ENCODE results near the gene CABCOCO1. TPM values are rescaled to one million over a fixed set of nuclear protein-coding genes. Genes with fewer than 3 reads are reported as not detected.

CABCOCO1 gene, protein sequence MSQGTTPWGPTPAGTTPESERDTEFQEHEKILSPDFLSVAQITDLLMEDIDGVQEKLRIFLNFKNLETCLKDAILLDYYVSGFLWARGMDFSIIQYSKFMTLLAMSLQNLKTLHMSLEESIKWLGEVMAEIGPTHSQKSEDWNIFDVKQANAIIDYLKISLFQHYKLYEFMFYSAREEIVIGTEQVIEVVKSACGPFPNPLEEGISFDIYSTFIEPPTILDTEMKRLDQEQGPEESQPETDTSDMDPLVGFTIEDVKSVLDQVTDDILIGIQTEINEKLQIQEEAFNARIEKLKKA
- not detected for polyA plus RNA-seq

DNA sequence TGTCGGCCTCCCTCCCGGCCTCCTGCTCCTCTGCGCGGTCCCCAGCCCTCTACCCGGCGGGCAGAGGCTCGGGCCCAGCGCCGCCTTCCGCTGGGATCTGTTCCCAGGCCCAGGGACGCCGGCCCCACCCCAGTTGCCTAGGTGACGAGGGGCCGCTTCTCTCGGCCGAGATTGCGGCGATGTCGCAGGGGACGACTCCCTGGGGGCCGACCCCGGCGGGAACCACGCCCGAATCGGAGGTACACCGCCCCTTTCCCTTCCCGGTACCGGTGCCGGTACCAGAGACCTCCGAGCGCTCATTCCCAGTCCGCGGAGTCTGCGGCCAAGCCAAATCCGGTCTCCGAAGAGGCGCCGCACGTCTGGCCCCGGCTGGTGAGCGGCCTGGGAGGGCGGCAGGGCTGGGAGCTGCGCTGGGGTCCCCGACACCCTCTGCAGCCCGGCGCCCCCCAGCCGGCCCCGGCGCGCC is at the start of gene CABCOCO1:
Gene CABCOCO1, plus strand, starts transcription at position 136 of the 466 bp plus-strand sequence. Its CDS starts 44 bp downstream, at position 180.
- DNase-seq: no peak
- Mint-ChIP-seq H3K36me3 (no peaks in the 10 kb centered on the region), H3K27me3 (ENCODE audit: low read depth in 3 of 3) (peaks cover 0 to 11% (median 10%) of the 10 kb centered on the region in 3 donors), H3K4me3 (peak within 1 kb of the TSS in 1 of 5 donors; percentile 49), H3K4me1 (peaks cover 2 to 7% of the 10 kb centered on the region in 2 donors), H3K9me3 (no peaks in the 10 kb centered on the region), H3K27ac (no peak within 1 kb of the TSS)

DNA sequence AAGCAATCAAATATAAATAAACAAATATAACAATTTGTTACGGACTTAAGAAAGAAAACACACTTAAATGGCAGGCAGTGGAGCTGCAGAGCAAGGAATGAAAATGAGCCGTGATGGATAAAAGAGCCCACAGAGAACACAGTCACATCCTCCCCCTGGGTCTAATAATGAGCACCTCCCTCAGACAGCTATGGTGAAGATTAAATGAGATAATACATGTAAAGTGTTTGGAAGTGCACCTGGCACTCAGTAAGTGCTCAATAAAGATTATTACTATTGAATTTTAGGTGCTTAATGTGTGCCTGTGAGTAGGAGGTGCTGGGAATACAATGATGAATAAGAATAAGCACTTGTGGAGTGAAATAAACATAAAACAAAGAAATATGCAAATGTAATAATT is 49.1 kb upstream of the CABCOCO1 start:
- Mint-ChIP-seq H3K36me3 (no peaks in the 10 kb centered on the region), H3K27ac (no peak overlapping the region), H3K9me3 (peaks cover 0 to 4% (median 0%) of the 10 kb centered on the region in 6 donors), H3K4me1 (no peaks in the 10 kb centered on the region), H3K27me3 (ENCODE audit: low read depth in 3 of 3) (peaks cover 0 to 1% (median 0%) of the 10 kb centered on the region in 3 donors), H3K4me3 (no peak overlapping the region)
- no peak for DNase-seq

DNA sequence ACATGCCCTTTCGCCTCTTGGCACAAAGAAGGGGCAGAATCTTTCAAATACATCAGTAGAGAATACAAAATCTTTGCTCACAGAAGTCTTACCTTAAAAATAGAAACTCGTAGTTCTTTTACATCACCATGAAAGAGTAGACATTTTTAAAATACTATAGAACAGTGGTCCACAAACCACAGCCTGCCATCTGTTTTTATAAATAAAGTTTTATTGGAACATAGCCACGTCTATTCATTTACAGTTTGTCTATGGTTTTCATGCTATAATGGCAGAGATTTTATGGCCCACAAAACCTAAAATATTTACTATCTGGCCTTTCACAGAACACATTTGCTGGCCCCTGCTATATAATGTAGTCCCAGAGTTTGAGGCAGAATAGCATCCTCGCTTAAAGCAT is 46.1 kb upstream of the CABCOCO1 start:
- Mint-ChIP-seq H3K27me3 (ENCODE audit: low read depth in 3 of 3) (peaks cover 0 to 2% (median 1%) of the 10 kb centered on the region in 3 donors), H3K27ac (no peak overlapping the region)

DNA sequence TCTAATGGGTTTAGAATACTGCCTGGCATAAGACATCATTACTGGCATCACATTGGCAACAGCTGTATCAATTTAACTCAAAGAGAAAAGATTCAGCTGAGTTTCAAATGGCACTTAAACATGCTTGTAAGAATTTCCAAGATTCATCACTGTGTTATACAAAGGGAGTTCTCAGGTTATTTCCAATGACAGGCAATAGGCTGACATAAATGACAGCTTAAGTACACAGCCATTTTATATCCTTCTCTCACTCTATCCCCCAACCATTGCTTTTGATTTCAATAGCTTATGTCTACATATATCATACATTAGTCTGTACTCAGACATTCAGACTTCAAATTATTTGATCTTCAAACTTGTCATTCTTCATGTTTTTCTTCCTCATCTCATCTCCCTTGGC is 45.5 kb upstream of the CABCOCO1 start:
- no peaks in the 10 kb centered on the region for H3K36me3 Mint-ChIP-seq
- peaks cover 0 to 2% (median 1%) of the 10 kb centered on the region in 3 donors for H3K27me3 Mint-ChIP-seq (ENCODE audit: low read depth in 3 of 3)
- H3K4me3 Mint-ChIP-seq: no peak overlapping the region
- H3K4me1 Mint-ChIP-seq: no peaks in the 10 kb centered on the region
- DNase-seq: no peak
- H3K27ac Mint-ChIP-seq: no peak overlapping the region
- peaks cover 0 to 4% (median 0%) of the 10 kb centered on the region in 6 donors for H3K9me3 Mint-ChIP-seq

More for the DNA sequence above, 46.1 kb upstream of the CABCOCO1 start:
- peaks cover 0 to 4% (median 0%) of the 10 kb centered on the region in 6 donors for H3K9me3 Mint-ChIP-seq
- no peak overlapping the region for H3K4me3 Mint-ChIP-seq
- no peaks in the 10 kb centered on the region for H3K4me1 Mint-ChIP-seq
- DNase-seq: no peak
- H3K36me3 Mint-ChIP-seq: no peaks in the 10 kb centered on the region

- no peak for DNase-seq
- Mint-ChIP-seq H3K4me1 (no peaks in the 10 kb centered on the region), H3K9me3 (peaks cover 0 to 4% (median 0%) of the 10 kb centered on the region in 6 donors), H3K36me3 (no peaks in the 10 kb centered on the region), H3K4me3 (no peak overlapping the region), H3K27ac (no peak overlapping the region), H3K27me3 (ENCODE audit: low read depth in 3 of 3) (peaks cover 0 to 2% (median 1%) of the 10 kb centered on the region in 3 donors)
Measured at GRCh38 chr10:61617586-61617985, 45.1 kb upstream of the CABCOCO1 start.

DNA sequence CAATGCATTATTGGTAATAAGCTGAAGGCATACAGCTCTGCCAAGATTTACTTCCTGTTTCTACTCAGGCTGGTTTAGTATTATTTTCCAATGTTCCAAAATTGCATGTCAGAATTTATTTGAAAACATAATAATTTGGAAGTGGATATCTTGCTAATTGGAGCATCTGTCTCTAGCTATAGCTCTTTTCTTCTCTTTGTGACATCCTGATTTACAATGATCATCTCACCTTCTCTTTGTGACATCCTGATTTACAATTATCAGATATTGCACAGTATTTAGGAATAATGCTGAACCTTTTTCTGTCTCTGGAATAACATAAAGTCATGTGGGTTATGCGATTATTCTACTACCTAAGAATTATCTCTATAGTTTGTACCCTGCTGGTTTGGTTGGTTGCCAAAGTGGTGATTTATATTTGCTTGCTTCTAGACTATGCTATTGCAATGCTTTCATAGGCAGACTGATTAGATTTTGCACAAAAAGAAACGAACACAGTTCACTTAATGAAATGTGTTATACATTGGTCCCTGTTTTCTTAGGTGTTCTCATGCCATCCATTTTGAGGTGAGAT is 44.3 kb upstream of the CABCOCO1 start:
- Mint-ChIP-seq H3K36me3 (no peaks in the 10 kb centered on the region), H3K4me1 (no peaks in the 10 kb centered on the region), H3K9me3 (peaks cover 0 to 4% (median 0%) of the 10 kb centered on the region in 6 donors), H3K27ac (no peak overlapping the region), H3K27me3 (ENCODE audit: low read depth in 3 of 3) (peaks cover 0 to 2% (median under 1%) of the 10 kb centered on the region in 3 donors), H3K4me3 (no peak overlapping the region)
- DNase-seq: no peak

DNA sequence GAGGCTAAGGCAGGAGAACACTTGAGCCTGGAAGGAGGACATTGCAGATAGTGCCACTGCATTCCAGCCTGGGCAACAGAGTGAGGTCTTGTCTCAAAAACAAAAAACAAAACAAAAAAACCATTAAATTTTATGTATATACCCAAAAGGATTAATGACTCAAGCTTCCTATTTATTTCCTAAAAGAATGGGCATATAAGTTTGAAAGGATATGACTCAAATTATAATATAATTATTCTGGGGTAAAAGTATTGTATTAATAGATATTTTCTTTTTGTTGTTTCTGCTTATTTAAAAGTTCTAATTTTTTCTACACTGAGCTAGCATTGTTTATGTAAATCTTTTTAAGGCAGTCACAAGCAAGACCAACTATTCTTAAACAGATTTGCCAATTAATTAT is 42.2 kb upstream of the CABCOCO1 start:
- Mint-ChIP-seq H3K27ac (no peak overlapping the region), H3K4me1 (peaks cover 2 to 5% of the 10 kb centered on the region in 2 donors), H3K36me3 (no peaks in the 10 kb centered on the region), H3K9me3 (peaks cover 0 to 4% (median 0%) of the 10 kb centered on the region in 6 donors), H3K27me3 (ENCODE audit: low read depth in 3 of 3) (peaks cover 0 to 5% (median 3%) of the 10 kb centered on the region in 3 donors), H3K4me3 (no peak overlapping the region)
- no peak for DNase-seq

GRCh38 chr10:61621605-61622051 is 41.1 kb upstream of the CABCOCO1 start:
- H3K36me3 Mint-ChIP-seq: no peaks in the 10 kb centered on the region
- peaks cover 0 to 8% (median 5%) of the 10 kb centered on the region in 3 donors for H3K27me3 Mint-ChIP-seq (ENCODE audit: low read depth in 3 of 3)
- peaks cover 2 to 5% of the 10 kb centered on the region in 2 donors for H3K4me1 Mint-ChIP-seq
- peaks cover 0 to 4% (median 0%) of the 10 kb centered on the region in 6 donors for H3K9me3 Mint-ChIP-seq
- no peak for DNase-seq
- H3K4me3 Mint-ChIP-seq: no peak overlapping the region
- H3K27ac Mint-ChIP-seq: no peak overlapping the region

GRCh38 chr10:61623161-61623560 is 39.6 kb upstream of the CABCOCO1 start:
- no peak overlapping the region for H3K27ac Mint-ChIP-seq
- peaks cover 0 to 8% (median 5%) of the 10 kb centered on the region in 3 donors for H3K27me3 Mint-ChIP-seq (ENCODE audit: low read depth in 3 of 3)
- peaks cover 2 to 5% of the 10 kb centered on the region in 2 donors for H3K4me1 Mint-ChIP-seq
- no peak overlapping the region for H3K4me3 Mint-ChIP-seq
- H3K36me3 Mint-ChIP-seq: no peaks in the 10 kb centered on the region
- DNase-seq: no peak
- no peaks in the 10 kb centered on the region for H3K9me3 Mint-ChIP-seq

- H3K4me1 Mint-ChIP-seq: peaks cover 2 to 5% of the 10 kb centered on the region in 2 donors
- H3K4me3 Mint-ChIP-seq: no peak overlapping the region
- no peak overlapping the region for H3K27ac Mint-ChIP-seq
- H3K36me3 Mint-ChIP-seq: no peaks in the 10 kb centered on the region
- H3K27me3 Mint-ChIP-seq (ENCODE audit: low read depth in 3 of 3): peaks cover 0 to 8% (median 2%) of the 10 kb centered on the region in 3 donors
- no peaks in the 10 kb centered on the region for H3K9me3 Mint-ChIP-seq
- DNase-seq: no peak
Measured at GRCh38 chr10:61626209-61626608, 36.5 kb upstream of the CABCOCO1 start.

DNA sequence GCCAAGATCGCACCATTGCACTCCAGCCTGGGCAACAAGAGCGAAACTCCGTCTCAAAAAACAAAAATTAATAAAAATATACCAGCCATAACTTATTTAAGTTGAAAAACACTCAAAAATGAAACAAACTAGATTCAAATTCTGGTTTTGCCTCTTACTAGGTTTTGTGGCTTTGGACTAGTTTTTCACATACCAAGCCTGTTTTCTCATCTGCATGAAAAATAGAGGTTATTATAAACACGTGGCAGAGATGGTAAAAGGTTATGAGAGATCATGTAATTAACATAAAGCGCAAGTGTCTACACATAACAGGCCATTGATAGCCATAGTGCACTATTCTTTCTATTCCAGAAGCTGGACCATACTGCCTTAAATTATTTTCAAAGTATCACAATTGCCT is 35.5 kb upstream of the CABCOCO1 start:
- peaks cover 0 to 8% (median 2%) of the 10 kb centered on the region in 3 donors for H3K27me3 Mint-ChIP-seq (ENCODE audit: low read depth in 3 of 3)
- no peaks in the 10 kb centered on the region for H3K36me3 Mint-ChIP-seq
- H3K4me3 Mint-ChIP-seq: no peak overlapping the region
- no peak overlapping the region for H3K27ac Mint-ChIP-seq
- DNase-seq: no peak
- H3K4me1 Mint-ChIP-seq: peaks cover 2 to 5% of the 10 kb centered on the region in 2 donors
- no peaks in the 10 kb centered on the region for H3K9me3 Mint-ChIP-seq

DNA sequence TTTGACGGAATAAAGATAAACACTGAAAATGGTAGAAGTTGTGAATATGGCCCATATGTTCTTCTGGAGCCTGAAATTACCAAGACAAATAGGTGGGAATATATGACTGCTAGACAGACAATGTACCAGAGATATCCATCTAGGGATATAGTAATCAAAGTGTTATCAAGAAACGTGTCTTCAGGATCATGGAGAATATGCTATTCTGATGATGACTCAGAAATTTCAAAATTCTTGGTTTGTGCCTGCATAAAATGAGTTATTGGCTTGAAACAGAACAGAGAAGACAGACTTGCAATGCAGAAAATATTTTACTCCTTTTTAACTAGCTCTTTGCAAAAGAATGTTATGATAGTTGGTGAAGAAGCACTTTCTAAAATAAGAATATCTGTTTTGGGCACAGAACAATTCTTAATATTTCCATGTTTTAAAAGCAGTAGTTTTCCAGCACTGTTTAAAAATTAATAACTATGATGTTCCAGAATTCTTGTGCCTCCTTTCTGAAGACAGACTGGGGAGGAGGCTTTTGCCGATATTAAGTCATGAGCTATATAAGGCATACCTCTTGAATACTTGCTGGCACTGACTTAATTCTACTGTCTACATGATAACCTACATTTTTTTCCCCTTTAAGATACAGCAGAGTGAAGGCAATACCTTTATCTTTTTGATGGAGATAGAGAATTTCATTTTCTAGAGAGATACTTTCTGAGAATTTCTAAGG is 34.4 kb upstream of the CABCOCO1 start:
- H3K27me3 Mint-ChIP-seq (ENCODE audit: low read depth in 3 of 3): peaks cover 0 to 8% (median 3%) of the 10 kb centered on the region in 3 donors
- no peak overlapping the region for H3K27ac Mint-ChIP-seq
- H3K36me3 Mint-ChIP-seq: no peaks in the 10 kb centered on the region
- no peaks in the 10 kb centered on the region for H3K9me3 Mint-ChIP-seq
- no peak for DNase-seq
- H3K4me3 Mint-ChIP-seq: no peak overlapping the region
- H3K4me1 Mint-ChIP-seq: peaks cover 2 to 5% of the 10 kb centered on the region in 2 donors

DNA sequence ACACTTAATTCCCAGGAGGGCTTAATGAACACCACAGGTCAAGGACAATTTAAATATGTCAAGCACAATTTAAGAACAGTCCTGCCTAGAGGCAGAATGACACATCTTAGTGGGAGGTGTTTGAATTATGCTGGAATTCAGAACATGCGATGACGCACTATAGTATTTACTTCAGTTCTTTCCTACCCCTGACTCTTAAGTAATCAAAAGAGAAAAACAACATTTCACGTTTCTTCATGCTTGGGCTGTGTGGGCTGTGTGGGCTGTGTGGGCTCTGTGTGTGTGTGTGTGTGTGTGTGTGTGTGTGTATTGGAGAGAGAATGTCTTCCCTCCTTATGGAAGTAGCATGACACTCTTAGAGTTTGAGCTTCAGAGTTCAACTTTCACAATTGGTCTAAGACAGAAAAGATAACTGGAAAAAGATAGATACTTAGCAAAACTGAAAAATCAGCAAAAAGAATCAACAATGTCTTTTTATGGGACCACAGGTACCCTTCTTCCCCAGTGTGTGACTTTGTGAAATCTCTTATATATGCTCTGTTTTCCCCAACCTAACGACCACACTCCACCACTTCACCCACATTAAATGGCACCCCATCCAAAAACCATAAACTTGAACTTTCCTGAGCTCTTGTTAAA is 33.7 kb upstream of the CABCOCO1 start:
- Mint-ChIP-seq H3K4me3 (no peak overlapping the region), H3K27me3 (ENCODE audit: low read depth in 3 of 3) (peaks cover 0 to 4% (median 2%) of the 10 kb centered on the region in 3 donors), H3K27ac (no peak overlapping the region), H3K4me1 (peaks cover 0 to under 1% of the 10 kb centered on the region in 2 donors), H3K9me3 (no peaks in the 10 kb centered on the region), H3K36me3 (no peaks in the 10 kb centered on the region)
- DNase-seq: no peak

Data from immature natural killer cell (primary cell).